PFSK-1 (cell line): ENCODE results near the gene LTO1.

Source experiments
- FOXP2 ChIP-seq: optimal IDR thresholded peaks from 2 replicates; pipeline ENCODE3; 2011; ENCODE audit warnings: borderline replicate concordance, control low read depth, inconsistent platforms; ENCODE audit not compliant: insufficient read depth; ENCODE audit errors: extremely low read length, extremely low read depth
- POLR2AphosphoS5 ChIP-seq: IDR thresholded peaks from 2 replicates; pipeline ENCODE4 v1.6.1; 2012; ENCODE audit warnings: low read depth, mild to moderate bottlenecking, control low read depth, low read length, moderate library complexity
- REST ChIP-seq, 2 experiments: IDR thresholded peaks; 2 replicates each; pipeline versions ENCODE4 v1.6.1 to v1.8.0; 2011 to 2012; ENCODE audit warnings: low read depth in 2 of 2, low read length in 2 of 2, control low read depth in 1 of 2, inconsistent platforms in 1 of 2, mild to moderate bottlenecking in 1 of 2, moderate library complexity in 1 of 2; ENCODE audit not compliant: insufficient read depth in 1 of 2
- SIN3A ChIP-seq: IDR thresholded peaks from 2 replicates; pipeline ENCODE4 v1.6.1; 2012; ENCODE audit warnings: mild to moderate bottlenecking, low read length, moderate library complexity, borderline replicate concordance; ENCODE audit not compliant: insufficient read depth
- TAF1 ChIP-seq: IDR thresholded peaks from 2 replicates; pipeline ENCODE4 v1.6.1; 2012; ENCODE audit warnings: low read length, control low read depth, borderline replicate concordance; ENCODE audit not compliant: insufficient read depth

DNA sequence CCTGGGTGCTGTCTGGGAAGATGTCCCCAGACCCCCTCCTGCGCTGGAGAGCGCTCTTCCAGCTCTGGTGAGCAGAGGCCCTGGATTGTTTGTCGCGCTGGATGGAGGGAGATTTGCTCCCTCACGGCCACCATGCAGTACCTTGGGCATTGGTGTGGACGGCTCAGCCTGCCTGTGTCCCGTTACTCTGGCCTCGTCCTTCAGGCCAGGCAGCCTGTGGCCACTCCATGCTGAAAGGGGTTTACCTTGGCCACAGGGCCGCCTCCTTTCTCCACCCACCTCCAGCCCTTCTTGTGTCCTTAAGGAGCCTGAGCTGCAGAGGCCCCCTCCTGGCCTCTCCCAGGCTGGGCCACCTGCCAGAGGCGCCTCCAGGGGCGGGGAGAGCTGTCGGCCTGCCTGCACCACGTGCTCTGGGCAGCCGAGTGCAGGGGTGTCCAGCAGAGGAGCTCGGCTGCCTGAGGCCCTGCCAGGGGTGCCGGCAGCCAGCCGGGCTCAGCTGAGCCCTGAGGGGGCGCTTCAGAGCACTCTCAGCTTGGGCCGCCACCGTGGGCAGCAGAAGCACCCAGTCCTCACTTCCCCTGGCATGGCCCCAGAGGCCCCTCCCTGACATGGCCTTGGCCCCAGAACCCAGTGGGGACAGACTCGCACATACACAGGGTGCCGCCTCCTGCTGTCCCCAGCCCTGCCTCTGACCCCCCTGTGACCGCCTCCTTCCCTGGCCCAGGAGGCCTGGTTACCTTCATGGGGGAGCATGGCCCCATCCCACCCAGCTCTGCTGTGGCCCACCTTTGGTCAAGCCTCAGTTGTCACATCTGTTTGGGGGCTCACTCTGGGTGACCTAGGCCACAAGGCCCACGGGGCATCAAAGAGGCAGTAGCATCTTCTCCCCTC is 30.8 kb downstream of the LTO1 start:
- no peak for TF ChIP-seq TAF1
- no peak for TF ChIP-seq REST (IDR thresholded peaks at IDR 0.05; ENCODE audit: insufficient read depth in 1 of 2, low read depth in 2 of 2, low read length in 2 of 2)
- TF ChIP-seq POLR2AphosphoS5: no peak
- no peak for TF ChIP-seq SIN3A
- TF ChIP-seq FOXP2: no peak
